Measurements from ENCODE around the gene NF2.

DNA sequence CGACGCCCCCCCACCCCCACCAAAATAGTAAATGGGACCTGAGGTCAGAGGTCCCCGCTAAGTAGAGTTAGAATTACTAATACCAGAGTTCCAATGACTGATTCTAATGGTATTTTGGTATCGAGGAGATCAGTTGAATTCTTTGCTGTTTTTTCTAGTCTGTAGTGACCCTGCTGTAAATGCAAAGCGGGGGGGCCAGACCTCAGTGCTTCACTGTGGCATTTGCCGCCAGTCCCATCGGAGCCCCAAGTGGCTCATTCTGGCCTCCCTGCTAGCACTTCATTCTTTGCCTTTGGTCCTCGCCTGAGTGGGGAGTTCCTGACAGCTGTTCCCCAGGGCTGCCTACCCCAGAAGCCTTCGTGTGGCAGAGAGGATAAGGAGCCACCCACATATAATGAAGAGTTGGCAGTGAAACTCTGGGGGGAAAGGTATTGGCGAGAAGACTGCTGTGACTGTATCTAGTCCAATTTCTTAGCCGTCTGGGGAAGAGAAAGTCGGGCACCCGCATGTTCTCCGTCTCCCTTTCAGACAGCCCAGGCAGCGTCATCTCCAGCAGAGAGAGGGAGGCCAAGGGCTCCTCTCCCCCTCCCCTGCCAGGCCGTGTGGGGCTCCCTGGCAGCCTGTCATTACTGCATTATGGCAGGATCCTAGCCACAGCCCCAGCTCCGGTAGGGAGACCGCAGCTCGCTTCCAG lies 96.9 kb downstream of the NF2 start:
- TF ChIP-seq CTCF (IDR thresholded peaks at IDR 0.05): no peak
- no peak for TF ChIP-seq POLR2A (IDR thresholded peaks at IDR 0.05)

All from ovary (tissue), 3 donors.